ENCODE results near the gene MOK.
"Not testable (repeated sequence)": the region's sequence is repeated elsewhere in the genome, so short reads cannot be mapped to it uniquely, and the experiment has no call there.

MOK gene

GRCh38 chr14:102246071-102246470 lies 58.9 kb downstream of the MOK start:
- DNase-seq (ENCODE audit: low read depth): no peak

- not testable (repeated sequence) for DNase-seq (ENCODE audit: low read depth)
Observed at GRCh38 chr14:102243795-102244194, 61.2 kb downstream of the MOK start.

- DNase-seq (ENCODE audit: low read depth): no peak
Observed at GRCh38 chr14:102241147-102241546, 63.8 kb downstream of the MOK start.

GRCh38 chr14:102240481-102240880 lies 64.5 kb downstream of the MOK start:
- DNase-seq (ENCODE audit: low read depth): not testable (repeated sequence)

GRCh38 chr14:102239231-102239630 lies 65.7 kb downstream of the MOK start:
- DNase-seq (ENCODE audit: low read depth): no peak

GRCh38 chr14:102238766-102239165 lies 66.2 kb downstream of the MOK start:
- no peak for DNase-seq (ENCODE audit: low read depth)

- DNase-seq (ENCODE audit: low read depth): no peak
Observed at GRCh38 chr14:102238131-102238530, 66.8 kb downstream of the MOK start.

GRCh38 chr14:102236026-102236425 lies 68.9 kb downstream of the MOK start:
- DNase-seq (ENCODE audit: low read depth): no peak

- DNase-seq (ENCODE audit: low read depth): peak; percentile 74
Observed at GRCh38 chr14:102235275-102235897, 69.6 kb downstream of the MOK start.

GRCh38 chr14:102234331-102235264 lies 70.4 kb downstream of the MOK start:
- DNase-seq (ENCODE audit: low read depth): no peak

GRCh38 chr14:102233081-102233480 lies 71.9 kb downstream of the MOK start:
- DNase-seq (ENCODE audit: low read depth): no peak

- no peak for DNase-seq (ENCODE audit: low read depth)
Observed at GRCh38 chr14:102232348-102232625, 72.7 kb downstream of the MOK start.

- DNase-seq (ENCODE audit: low read depth): no peak
Observed at GRCh38 chr14:102231476-102232347, 73.3 kb downstream of the MOK start.

GRCh38 chr14:102230481-102231210 lies 74.3 kb downstream of the MOK start:
- DNase-seq (ENCODE audit: low read depth): no peak

- DNase-seq (ENCODE audit: low read depth): no peak
Observed at GRCh38 chr14:102229739-102230092, 75.2 kb downstream of the MOK start.

- no peak for DNase-seq (ENCODE audit: low read depth)
Observed at GRCh38 chr14:102229071-102229738, 75.8 kb downstream of the MOK start.

- DNase-seq (ENCODE audit: low read depth): no peak
Observed at GRCh38 chr14:102227184-102227964, 77.6 kb downstream of the MOK start.

GRCh38 chr14:102226356-102227125 lies 78.4 kb downstream of the MOK start:
- no peak for DNase-seq (ENCODE audit: low read depth)

- DNase-seq (ENCODE audit: low read depth): no peak
Observed at GRCh38 chr14:102225936-102226335, 79.0 kb downstream of the MOK start.

- no peak for DNase-seq (ENCODE audit: low read depth)
Observed at GRCh38 chr14:102225386-102225785, 79.6 kb downstream of the MOK start.

All from activated T-cell treated with anti-CD3 and anti-CD28 coated beads for 48 hours (primary cell).